Activated naive CD8-positive, alpha-beta T cell (primary cell): ENCODE measurements around the gene NETO2.
"Not testable (repeated sequence)": the region's sequence is repeated elsewhere in the genome, so short reads cannot be mapped to it uniquely, and the experiment has no call there.

Experiments
- H3K27ac Mint-ChIP-seq: one replicate; pipeline ENCODE4 v1.8.0; 2021; ENCODE audit warnings: mixed read lengths
- H3K27me3 Mint-ChIP-seq: one replicate; pipeline ENCODE4 v1.8.0; 2021; ENCODE audit warnings: mixed read lengths
- H3K36me3 Mint-ChIP-seq: one replicate; pipeline ENCODE4 v1.8.0; 2021; ENCODE audit warnings: mixed read lengths
- H3K4me1 Mint-ChIP-seq: one replicate; pipeline ENCODE4 v1.8.0; 2021; ENCODE audit warnings: low read depth, mixed read lengths
- H3K4me3 Mint-ChIP-seq: one replicate; pipeline ENCODE4 v1.8.0; 2021; ENCODE audit warnings: mild to moderate bottlenecking, mixed read lengths
- H3K9me3 Mint-ChIP-seq: one replicate; pipeline ENCODE4 v1.8.0; 2021; ENCODE audit warnings: low read depth, mixed read lengths

The NETO2 gene

DNA sequence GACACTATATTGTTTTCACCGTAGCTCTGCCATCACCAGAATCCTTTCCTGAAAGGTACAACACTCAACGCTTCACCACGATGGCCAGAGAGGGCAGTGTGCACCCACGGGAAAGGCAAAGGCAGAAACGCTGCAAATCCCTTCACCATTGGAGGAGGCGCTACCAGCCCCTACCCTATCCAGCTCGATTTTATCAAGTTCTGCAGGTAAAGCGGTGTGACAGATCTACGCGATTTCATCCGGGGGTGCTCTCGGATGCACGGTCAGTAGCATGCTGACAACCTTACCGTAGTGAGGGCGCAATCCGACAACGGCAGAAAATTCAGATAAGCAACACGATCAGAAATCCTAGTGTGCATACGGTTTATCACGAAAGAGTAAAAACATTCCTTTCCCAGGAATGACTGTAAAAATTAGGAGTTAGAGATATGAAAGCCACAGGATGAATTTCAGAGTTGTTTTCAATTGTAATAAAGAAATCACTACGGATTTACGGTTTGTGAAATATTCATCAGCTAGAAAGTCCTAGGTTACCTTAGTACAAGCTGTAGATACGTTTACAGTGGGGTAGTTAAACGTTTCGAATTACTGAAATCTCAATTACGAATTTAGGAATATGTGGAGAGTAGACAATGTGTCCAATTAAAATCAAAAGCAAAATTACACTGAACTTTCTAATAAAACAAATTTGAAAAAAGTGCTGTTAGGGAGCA is 1.8 kb downstream of the NETO2 start:
- Mint-ChIP-seq H3K9me3 (no peaks in the 10 kb centered on the region), H3K4me1 (peaks cover 14% of the 10 kb centered on the region), H3K27ac (no peak overlapping the region), H3K36me3 (no peaks in the 10 kb centered on the region), H3K27me3 (peaks cover 19% of the 10 kb centered on the region), H3K4me3 (peak overlapping the region; percentile 84)

DNA sequence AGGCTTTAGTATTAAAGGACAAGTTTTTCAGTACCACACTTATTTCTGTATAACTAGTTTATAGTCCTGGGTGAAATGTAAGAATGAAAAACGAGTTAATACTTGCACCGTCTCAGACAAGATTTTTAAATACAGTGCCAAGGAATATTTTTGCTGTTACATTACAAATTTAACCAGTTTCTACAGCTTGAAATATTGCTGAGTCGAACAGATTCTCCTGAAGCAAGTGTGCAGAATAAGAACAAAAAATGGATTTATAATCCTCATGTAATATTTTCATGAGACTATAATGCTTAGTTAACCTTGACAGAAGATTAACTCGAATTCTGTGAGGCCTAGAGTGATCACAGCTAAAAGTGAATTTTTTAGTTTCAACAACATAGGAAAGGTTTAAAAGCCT is 3.1 kb downstream of the NETO2 start:
- no peak overlapping the region for H3K4me3 Mint-ChIP-seq

DNA sequence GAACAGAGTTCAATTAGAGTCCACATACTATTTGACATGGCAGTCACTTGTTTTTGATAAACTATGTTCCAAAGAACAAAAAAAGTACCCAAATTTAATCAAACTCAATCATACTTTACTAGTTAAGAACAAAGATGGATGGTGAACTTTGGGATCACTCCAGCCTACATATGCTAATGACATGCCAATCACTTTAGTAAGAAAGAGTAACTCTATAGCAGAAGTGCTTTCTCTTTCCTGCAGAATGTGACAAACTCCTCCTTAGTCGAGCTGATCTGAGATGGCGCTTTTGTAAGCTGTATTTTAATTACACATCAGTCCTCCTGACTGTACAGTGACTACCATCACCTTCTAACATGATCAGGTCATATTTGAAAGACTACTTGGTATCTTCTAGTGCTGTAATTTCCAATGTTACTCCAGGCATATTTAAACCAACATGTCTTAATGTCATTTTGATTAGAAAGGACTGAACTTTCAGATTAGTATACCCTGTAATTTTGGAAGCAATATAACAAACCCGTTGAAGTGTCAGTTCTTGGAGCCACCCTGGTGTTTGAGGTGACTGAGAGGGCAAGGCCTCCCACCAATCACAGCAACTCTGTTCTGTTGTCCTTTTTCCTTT is 4.1 kb downstream of the NETO2 start:
- H3K4me1 Mint-ChIP-seq: peaks cover 16% of the 10 kb centered on the region
- no peaks in the 10 kb centered on the region for H3K9me3 Mint-ChIP-seq
- no peak overlapping the region for H3K27ac Mint-ChIP-seq
- no peak overlapping the region for H3K4me3 Mint-ChIP-seq
- H3K36me3 Mint-ChIP-seq: no peaks in the 10 kb centered on the region
- H3K27me3 Mint-ChIP-seq: peaks cover 11% of the 10 kb centered on the region

More for the DNA sequence above, 3.1 kb downstream of the NETO2 start:
- Mint-ChIP-seq H3K4me1 (peaks cover 16% of the 10 kb centered on the region), H3K36me3 (no peaks in the 10 kb centered on the region), H3K27me3 (peaks cover 17% of the 10 kb centered on the region), H3K9me3 (no peaks in the 10 kb centered on the region), H3K27ac (no peak overlapping the region)

DNA sequence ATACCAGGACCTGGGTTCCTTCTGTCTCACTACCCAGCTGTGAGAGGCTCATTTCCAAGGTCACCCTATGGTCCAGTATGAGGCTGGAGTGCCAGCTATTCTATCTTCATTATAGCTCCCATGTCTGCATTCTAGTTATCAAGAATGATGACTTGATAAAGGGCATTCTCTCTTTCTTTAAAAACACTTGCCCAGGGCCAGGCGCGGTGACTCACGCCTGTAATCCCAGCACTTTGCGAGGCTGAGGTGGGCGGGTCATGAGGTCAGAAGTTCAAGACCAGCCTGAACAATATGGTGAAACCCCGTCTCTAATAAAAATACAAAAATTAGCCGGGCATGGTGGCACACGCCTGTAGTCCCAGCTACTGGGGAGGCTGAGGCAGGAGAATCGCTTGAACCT is 5.8 kb downstream of the NETO2 start:
- not testable (repeated sequence) for H3K27ac Mint-ChIP-seq, H3K4me3 Mint-ChIP-seq, H3K36me3 Mint-ChIP-seq, H3K27me3 Mint-ChIP-seq, H3K9me3 Mint-ChIP-seq
- peaks cover 16% of the 10 kb centered on the region for H3K4me1 Mint-ChIP-seq

DNA sequence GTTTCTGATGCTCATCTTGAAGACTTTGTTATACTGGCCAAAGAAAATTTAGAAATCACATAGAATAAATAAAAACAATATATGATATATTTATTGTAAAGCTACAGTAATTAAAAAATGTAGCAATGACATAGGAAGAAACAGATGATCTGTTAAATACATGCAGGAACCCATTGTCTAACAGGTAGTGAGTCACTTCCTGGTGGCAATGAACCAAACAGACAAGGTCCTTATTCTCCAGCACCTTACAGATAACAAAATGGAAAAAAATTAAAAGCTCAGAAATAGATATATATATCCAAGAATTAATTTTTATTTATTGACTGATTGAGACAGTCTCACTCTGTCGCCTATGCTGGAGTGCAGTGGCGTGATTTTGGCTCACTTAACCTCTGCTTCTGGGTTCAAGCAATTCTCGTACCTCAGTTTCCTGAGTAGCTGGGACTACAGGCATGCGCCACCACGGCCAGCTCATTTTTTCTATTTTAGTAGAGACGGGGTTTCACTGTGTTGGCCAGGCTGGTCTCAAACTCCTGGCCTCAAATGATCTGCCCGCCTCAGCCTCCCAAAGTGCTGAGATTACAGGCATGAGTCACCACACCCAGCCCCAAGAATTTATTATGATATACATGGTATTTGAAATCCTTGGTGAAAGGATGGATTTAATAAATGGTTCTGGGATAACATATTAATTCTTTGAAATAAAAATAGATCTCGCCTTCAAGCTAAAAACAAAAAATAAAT is 7.5 kb downstream of the NETO2 start:
- Mint-ChIP-seq H3K4me3 (no peak overlapping the region), H3K27me3 (no peaks in the 10 kb centered on the region), H3K4me1 (peaks cover 4% of the 10 kb centered on the region), H3K27ac (no peak overlapping the region), H3K36me3 (no peaks in the 10 kb centered on the region), H3K9me3 (no peaks in the 10 kb centered on the region)

DNA sequence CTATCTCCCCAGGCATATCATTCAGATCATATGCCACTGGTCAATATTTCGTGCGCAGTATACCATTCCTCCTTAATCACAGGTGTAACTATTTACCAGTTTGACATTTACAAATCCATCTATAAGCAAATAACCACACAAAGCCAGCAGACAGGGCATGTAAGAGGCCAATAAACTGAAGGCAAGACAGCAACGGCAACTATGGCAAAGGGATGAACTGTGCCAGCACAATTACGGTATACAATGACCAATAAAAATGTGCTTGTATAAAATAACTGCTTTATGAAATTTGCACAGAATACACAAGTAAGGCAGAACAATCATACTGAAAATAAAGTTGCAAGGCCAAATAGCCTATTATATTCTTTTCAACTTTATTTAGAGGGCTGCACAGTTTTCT is 9.2 kb downstream of the NETO2 start:
- Mint-ChIP-seq H3K36me3 (no peaks in the 10 kb centered on the region), H3K27ac (no peak overlapping the region), H3K4me3 (no peak overlapping the region), H3K27me3 (no peaks in the 10 kb centered on the region), H3K9me3 (no peaks in the 10 kb centered on the region), H3K4me1 (peaks cover 4% of the 10 kb centered on the region)

DNA sequence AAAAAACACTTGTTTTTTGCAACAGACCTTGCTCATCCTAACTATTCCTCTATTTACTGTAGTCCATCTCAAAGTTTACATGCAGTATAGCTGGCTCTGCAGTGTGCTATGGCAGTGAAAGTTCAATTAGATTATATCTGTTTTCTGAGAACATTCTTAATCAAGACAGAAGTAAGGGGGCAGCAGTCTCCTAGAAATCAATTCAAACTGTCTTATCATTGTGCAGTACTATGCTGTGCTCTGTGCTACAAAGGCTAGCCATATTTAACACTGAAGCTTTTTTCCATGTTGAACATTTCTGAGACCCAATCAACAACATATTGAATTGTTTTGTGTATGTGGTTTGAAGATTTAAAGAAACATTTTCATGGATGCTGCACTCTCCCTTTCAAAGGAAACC is 11.4 kb downstream of the NETO2 start:
- no peaks in the 10 kb centered on the region for H3K9me3 Mint-ChIP-seq
- no peak overlapping the region for H3K27ac Mint-ChIP-seq
- peaks cover 4% of the 10 kb centered on the region for H3K4me1 Mint-ChIP-seq
- H3K27me3 Mint-ChIP-seq: no peaks in the 10 kb centered on the region
- peaks cover 2% of the 10 kb centered on the region for H3K36me3 Mint-ChIP-seq
- no peak overlapping the region for H3K4me3 Mint-ChIP-seq

DNA sequence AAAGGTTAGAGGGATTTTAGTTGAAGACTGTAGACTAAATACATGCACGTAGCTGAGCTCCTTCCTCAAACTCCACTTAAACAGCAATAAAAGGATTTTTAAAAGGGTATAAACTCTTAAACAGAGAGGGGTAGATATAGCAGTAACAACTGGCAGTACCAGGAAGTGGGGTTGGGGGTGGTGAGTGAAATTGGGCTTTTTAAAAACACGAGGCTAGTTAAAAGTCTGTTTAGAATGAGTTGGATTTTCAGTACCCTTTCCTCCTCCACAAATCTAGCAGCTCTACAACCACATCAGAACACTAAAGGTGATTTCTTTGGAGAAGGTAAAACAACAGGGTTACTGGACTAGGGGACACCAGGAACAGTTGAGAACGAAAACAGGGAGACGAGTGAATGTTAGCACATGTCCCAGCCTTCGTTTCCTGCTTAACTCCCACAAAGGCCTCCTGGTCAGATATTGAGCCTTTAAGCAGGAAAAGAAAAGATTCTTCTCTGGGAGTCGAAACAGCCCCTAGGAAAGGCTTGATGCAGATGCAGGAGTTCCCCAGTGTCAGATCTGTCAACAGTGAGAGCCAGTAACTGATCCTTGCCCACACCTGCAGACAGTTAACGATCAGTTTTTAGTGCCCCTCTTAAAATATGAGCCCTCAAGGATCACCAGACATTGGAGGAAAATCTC is 13.8 kb downstream of the NETO2 start:
- H3K4me3 Mint-ChIP-seq: no peak overlapping the region
- H3K27me3 Mint-ChIP-seq: no peaks in the 10 kb centered on the region
- H3K27ac Mint-ChIP-seq: no peak overlapping the region
- peaks cover 8% of the 10 kb centered on the region for H3K36me3 Mint-ChIP-seq
- H3K4me1 Mint-ChIP-seq: no peaks in the 10 kb centered on the region
- no peaks in the 10 kb centered on the region for H3K9me3 Mint-ChIP-seq

DNA sequence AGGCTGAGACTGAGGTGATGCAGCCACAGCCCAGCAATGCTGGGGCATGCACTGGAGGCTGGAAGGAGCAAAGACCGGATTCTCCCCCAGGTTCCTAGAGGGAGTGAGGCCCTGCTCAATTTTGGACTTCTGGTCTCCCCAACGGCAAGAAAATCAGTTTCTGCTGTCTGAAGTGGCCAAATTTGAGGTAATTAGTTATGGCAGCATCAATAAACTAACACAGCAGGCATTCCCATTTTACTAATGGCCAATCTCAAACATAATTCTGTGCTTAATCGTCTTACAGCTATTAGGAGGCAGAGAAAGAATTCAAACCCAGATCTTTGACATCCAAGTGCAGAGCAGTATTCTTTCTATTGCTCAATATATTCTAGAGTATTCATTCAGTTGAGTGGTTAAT is 16.2 kb downstream of the NETO2 start:
- H3K27me3 Mint-ChIP-seq: peaks cover 2% of the 10 kb centered on the region
- H3K4me3 Mint-ChIP-seq: no peak overlapping the region
- no peak overlapping the region for H3K27ac Mint-ChIP-seq
- no peaks in the 10 kb centered on the region for H3K9me3 Mint-ChIP-seq
- no peaks in the 10 kb centered on the region for H3K4me1 Mint-ChIP-seq
- H3K36me3 Mint-ChIP-seq: peaks cover 10% of the 10 kb centered on the region

DNA sequence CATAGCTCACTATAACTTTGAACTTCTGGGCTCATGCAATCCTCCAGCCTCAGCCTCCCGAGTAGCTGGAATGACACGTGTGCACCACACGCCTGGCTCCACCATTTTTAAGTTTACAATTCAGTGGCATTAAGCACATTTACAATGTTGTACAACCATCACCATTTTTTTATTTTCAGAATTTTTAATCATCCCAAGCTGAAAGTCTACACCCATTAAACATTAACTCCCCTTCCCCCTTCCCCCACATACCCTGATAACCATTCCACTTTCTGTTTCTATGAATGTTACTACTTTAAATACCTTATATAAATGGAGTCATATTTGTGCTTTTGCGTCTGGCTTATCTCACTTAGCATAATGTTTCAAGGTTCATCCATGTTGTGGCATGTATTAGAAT is 18.0 kb downstream of the NETO2 start:
- no peak overlapping the region for H3K4me3 Mint-ChIP-seq
- no peaks in the 10 kb centered on the region for H3K9me3 Mint-ChIP-seq
- H3K36me3 Mint-ChIP-seq: peaks cover 14% of the 10 kb centered on the region
- H3K27me3 Mint-ChIP-seq: peaks cover 2% of the 10 kb centered on the region
- H3K4me1 Mint-ChIP-seq: no peaks in the 10 kb centered on the region
- no peak overlapping the region for H3K27ac Mint-ChIP-seq

DNA sequence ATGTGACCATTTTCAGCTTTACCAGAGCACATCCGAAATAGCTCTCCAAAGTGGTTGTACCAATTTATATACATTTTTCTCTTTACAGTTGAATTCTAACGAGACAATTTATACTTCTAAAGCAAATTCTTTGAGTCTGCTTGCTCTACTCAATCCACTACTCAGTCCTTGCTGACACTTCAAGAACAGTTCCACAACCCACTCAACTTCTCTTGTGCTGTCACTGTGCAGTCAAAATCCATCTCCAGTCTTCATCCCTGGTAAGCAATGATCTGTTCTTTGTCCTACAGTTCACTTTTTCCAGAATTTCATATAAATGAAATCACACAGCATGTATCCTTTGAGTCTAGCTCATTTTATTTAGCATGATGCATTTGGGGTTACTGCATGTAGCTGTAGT is 30.6 kb downstream of the NETO2 start:
- H3K27me3 Mint-ChIP-seq: no peaks in the 10 kb centered on the region
- no peaks in the 10 kb centered on the region for H3K9me3 Mint-ChIP-seq
- peaks cover under 1% of the 10 kb centered on the region for H3K36me3 Mint-ChIP-seq
- no peak overlapping the region for H3K4me3 Mint-ChIP-seq
- peaks cover 5% of the 10 kb centered on the region for H3K4me1 Mint-ChIP-seq
- H3K27ac Mint-ChIP-seq: no peak overlapping the region

DNA sequence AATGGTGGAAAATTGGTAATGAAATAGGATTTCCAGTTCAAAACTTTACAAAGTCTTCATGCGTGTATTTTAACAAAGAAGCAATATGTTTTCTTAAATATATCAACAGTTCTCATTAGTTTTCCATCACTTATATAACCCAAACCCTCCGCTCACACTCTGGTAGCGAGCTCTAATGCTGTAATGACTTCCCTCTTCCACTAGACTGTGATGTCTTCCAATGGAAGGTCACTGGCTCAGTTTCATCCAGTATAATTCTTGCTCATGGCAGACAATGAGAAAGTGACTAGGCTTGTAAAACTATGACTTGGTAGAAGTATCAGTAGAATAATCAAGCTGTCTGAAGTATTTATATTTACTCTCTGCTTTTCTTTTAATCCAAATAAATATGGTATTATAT is 32.8 kb downstream of the NETO2 start:
- H3K27me3 Mint-ChIP-seq: no peaks in the 10 kb centered on the region
- no peak overlapping the region for H3K27ac Mint-ChIP-seq
- H3K4me1 Mint-ChIP-seq: peaks cover 5% of the 10 kb centered on the region
- no peak overlapping the region for H3K4me3 Mint-ChIP-seq
- H3K9me3 Mint-ChIP-seq: no peaks in the 10 kb centered on the region
- peaks cover 2% of the 10 kb centered on the region for H3K36me3 Mint-ChIP-seq

DNA sequence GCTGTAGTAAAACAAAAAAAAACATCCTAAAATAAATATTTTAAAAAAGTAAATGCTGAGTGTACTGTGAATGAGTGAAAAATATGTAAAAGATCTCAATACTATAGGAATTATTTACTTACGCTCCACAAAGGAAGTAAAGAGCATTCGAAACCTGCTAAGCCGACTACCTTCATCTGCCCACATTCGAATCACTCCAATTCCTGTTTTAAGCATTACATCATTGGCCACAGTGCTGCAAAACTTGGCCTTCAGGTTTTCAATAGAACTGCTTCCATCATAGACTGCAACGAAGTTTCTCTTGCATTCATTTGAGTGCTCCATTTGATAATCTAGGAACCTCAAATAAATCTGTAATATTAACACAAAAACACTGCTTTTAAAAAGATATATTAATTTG is 34.4 kb downstream of the NETO2 start:
- Mint-ChIP-seq H3K36me3 (peaks cover 5% of the 10 kb centered on the region), H3K4me3 (no peak overlapping the region), H3K27ac (no peak overlapping the region), H3K4me1 (peaks cover 5% of the 10 kb centered on the region), H3K9me3 (no peaks in the 10 kb centered on the region), H3K27me3 (no peaks in the 10 kb centered on the region)

DNA sequence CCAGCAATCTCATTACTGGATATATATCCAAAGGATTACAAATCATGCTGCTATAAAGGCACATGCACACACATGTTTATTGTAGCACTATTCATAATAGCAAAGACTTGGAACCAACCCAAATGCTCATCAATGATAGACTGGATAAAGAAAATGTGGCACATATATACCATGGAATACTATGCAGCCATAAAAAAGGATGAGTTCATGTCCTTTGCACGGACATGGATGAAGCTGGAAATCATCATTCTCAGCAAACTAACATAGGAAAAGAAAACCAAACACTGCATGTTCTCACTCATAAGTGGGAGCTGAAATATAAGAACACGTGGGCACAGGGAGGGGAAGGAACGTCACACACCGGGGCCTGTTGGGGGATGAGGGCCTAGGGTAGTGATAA is 40.8 kb downstream of the NETO2 start:
- H3K9me3 Mint-ChIP-seq, H3K27me3 Mint-ChIP-seq, H3K4me3 Mint-ChIP-seq, H3K4me1 Mint-ChIP-seq, H3K27ac Mint-ChIP-seq, H3K36me3 Mint-ChIP-seq: not testable (repeated sequence)

DNA sequence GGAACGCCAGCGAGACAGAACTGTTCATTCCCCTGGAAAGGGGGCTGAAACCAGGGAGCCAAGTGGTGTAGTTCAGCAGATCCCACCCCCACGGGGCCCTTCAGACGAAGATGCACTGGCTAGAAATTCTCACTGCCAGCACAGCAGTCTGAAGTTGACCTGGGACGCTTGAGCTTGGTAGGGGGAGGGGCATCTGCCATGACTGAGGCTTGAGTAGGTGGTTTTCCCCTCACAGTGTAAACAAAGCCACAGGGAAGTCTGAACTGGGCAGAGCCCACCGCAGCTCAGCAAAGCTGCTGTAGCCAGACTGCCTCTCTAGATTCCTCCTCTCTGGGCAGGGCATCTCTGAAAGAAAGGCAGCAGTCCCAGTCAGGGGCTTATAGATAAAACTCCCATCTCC is 46.6 kb downstream of the NETO2 start:
- H3K27me3 Mint-ChIP-seq, H3K4me1 Mint-ChIP-seq, H3K9me3 Mint-ChIP-seq, H3K27ac Mint-ChIP-seq, H3K4me3 Mint-ChIP-seq, H3K36me3 Mint-ChIP-seq: not testable (repeated sequence)
